HCT116 (cell line): ENCODE results near the gene CYP27A1. TPM values are rescaled to one million over a fixed set of nuclear protein-coding genes. Genes with fewer than 3 reads are reported as not detected.

ENCODE experiments used
- ATAC-seq: fragments of 200-7000 bp; cut with Tn5 transposase; 2 replicates; pipeline ENCODE4 v1.9.1; 2020; ENCODE audit warnings: mild to moderate bottlenecking, moderate library complexity
- BruUV-seq: library from RNA; stranded (reverse); fragments of 400-500 nt; replicated peaks from 2 replicates; lab custom pipeline; 2021; lab: Mats Ljungman, UMichigan
- CTCF ChIA-PET: fragments of 300-600 bp; sonication (Branson Sonifier 250); formaldehyde crosslinking; loops from one replicate; lab custom pipeline; 2021; ENCODE audit warnings: antibody characterized with exemption; lab: Charles Lee
- POLR2A ChIA-PET: fragments of 300-600, 350-600 bp; sonication (Branson Sonifier 250); formaldehyde crosslinking; loops from one replicate; lab custom pipeline; 2021; ENCODE audit warnings: antibody characterized with exemption; lab: Charles Lee
- RAD21 ChIA-PET, 2 experiments: fragments of 300-600 bp; sonication (Branson Sonifier 250); formaldehyde crosslinking; loops; one replicate each; lab custom pipeline; 2023; ENCODE audit warnings: low total read pairs in 2 of 2; ENCODE audit not compliant: uncharacterized antibody in 2 of 2, unreplicated experiment in 2 of 2, low non-redundant PET in 1 of 2; lab: Charles Lee
- DNase-seq: peaks from one replicate; pipeline ENCODE4 v3.0.0-alpha.2; 2010; ENCODE audit warnings: low read depth, low spot score
- H2AFZ ChIP-seq: fragments of 200-600 bp; shearing (Covaris generic), sonication (generic); 2 replicates; pipeline ENCODE4 v1.6.1; 2017; ENCODE audit warnings: low read depth, mixed run types, mixed read lengths, antibody characterized with exemption, low read length; ENCODE audit not compliant: poor library complexity, severe bottlenecking
- H3K27ac ChIP-seq: 2 replicates; pipeline ENCODE4 v1.5.1; 2012; ENCODE audit warnings: low read depth, low read length
- H3K27me3 ChIP-seq: fragments of 200-600 bp; sonication (generic); 2 replicates; pipeline ENCODE4 v1.6.1; 2016; ENCODE audit warnings: mixed run types, low read length, mixed read lengths; ENCODE audit not compliant: insufficient read depth
- H3K36me3 ChIP-seq, 2 experiments: fragments of 200-500 bp in 1 of 2; fragments of 200-600 bp in 1 of 2; sonication (Bioruptor generic) in 1 of 2; sonication (generic) in 1 of 2; 2 replicates each; pipeline versions ENCODE4 v1.5.1 to v1.6.1; 2014 to 2016; ENCODE audit warnings: low read length in 2 of 2, inconsistent platforms in 1 of 2, mixed read lengths in 1 of 2, mixed run types in 1 of 2; ENCODE audit not compliant: insufficient read depth in 2 of 2, control insufficient read depth in 1 of 2
- H3K4me1 ChIP-seq, 2 experiments: fragments of 200-600 bp in 1 of 2; sonication (generic) in 1 of 2; 2 replicates each; pipeline versions ENCODE4 v1.5.1 to v1.6.1; 2012 to 2017; ENCODE audit warnings: low read length in 2 of 2, inconsistent platforms in 1 of 2, mild to moderate bottlenecking in 1 of 2, mixed read lengths in 1 of 2, mixed run types in 1 of 2, moderate library complexity in 1 of 2; ENCODE audit not compliant: insufficient read depth in 2 of 2, control insufficient read depth in 1 of 2
- H3K4me2 ChIP-seq: fragments of 200-600 bp; sonication (generic); 2 replicates; pipeline ENCODE4 v1.6.1; 2017; ENCODE audit warnings: mixed run types, low read length, mixed read lengths
- H3K4me3 ChIP-seq, 2 experiments: fragments of 200-600 bp in 1 of 2; sonication (generic) in 1 of 2; replicated peaks in 1 of 2; 2 replicates each; pipeline ENCODE4 v1.5.1; 2011 to 2016; ENCODE audit warnings: low read length in 2 of 2, control low read depth in 1 of 2, low read depth in 1 of 2, mild to moderate bottlenecking in 1 of 2, mixed read lengths in 1 of 2, mixed run types in 1 of 2
- H3K79me2 ChIP-seq: fragments of 200-600 bp; sonication (generic); 2 replicates; pipeline ENCODE4 v1.6.1; 2017; ENCODE audit warnings: mild to moderate bottlenecking, mixed run types, low read length, moderate library complexity, mixed read lengths; ENCODE audit not compliant: insufficient read depth
- H3K9ac ChIP-seq: fragments of 200-600 bp; sonication (generic); 2 replicates; pipeline ENCODE4 v1.6.1; 2016; ENCODE audit warnings: low read length, mixed read lengths
- H3K9me2 ChIP-seq: fragments of 200-600 bp; sonication (generic), shearing (Covaris generic); 2 replicates; pipeline ENCODE4 v1.6.1; 2017; ENCODE audit warnings: mixed run types, mild to moderate bottlenecking, moderate library complexity; ENCODE audit not compliant: insufficient read depth
- H3K9me3 ChIP-seq, 2 experiments: fragments of 200-500 bp in 1 of 2; fragments of 200-600 bp in 1 of 2; sonication (Bioruptor generic) in 1 of 2; sonication (generic) in 1 of 2; 2 replicates each; pipeline ENCODE4 v1.6.1; 2014 to 2017; ENCODE audit warnings: low read length in 2 of 2, mixed read lengths in 2 of 2, inconsistent platforms in 1 of 2, low read depth in 1 of 2, mild to moderate bottlenecking in 1 of 2, mixed run types in 1 of 2, moderate library complexity in 1 of 2; ENCODE audit not compliant: control insufficient read depth in 1 of 2, insufficient read depth in 1 of 2
- H4K20me1 ChIP-seq: fragments of 200-600 bp; sonication (generic), shearing (Covaris generic); 2 replicates; pipeline ENCODE4 v1.6.1; 2017; ENCODE audit warnings: mixed run types, mild to moderate bottlenecking, moderate library complexity; ENCODE audit not compliant: insufficient read depth
- ATF3 ChIP-seq: IDR thresholded peaks from 2 replicates; pipeline ENCODE4 v1.6.1; 2012
- CEBPB ChIP-seq: IDR thresholded peaks from 2 replicates; pipeline ENCODE4 v1.6.1; 2012; ENCODE audit warnings: low read depth
- EZH2phosphoT487 ChIP-seq: fragments of 200-600 bp; IDR thresholded peaks from 2 replicates; pipeline ENCODE4 v1.6.1; 2018; ENCODE audit warnings: antibody characterized with exemption, borderline replicate concordance
- FOSL1 ChIP-seq: IDR thresholded peaks from 2 replicates; pipeline ENCODE4 v1.6.1; 2012; ENCODE audit warnings: low read depth
- intact Hi-C: fragments of 100-400 bp; cut with micrococcal nuclease; formaldehyde crosslinking; loops from 2 replicates; pipeline ENCODE4 v1.10.0; 2022
- total RNA-seq: library from RNA; stranded (reverse); gene quantifications from one replicate; pipeline ENCODE4 v1.2.1, GENCODE V29; 2021; ENCODE audit not compliant: unreplicated experiment

Gene CYP27A1
- total RNA-seq, 1 experiment from 2014 or later, result 1.6 TPM

DNA sequence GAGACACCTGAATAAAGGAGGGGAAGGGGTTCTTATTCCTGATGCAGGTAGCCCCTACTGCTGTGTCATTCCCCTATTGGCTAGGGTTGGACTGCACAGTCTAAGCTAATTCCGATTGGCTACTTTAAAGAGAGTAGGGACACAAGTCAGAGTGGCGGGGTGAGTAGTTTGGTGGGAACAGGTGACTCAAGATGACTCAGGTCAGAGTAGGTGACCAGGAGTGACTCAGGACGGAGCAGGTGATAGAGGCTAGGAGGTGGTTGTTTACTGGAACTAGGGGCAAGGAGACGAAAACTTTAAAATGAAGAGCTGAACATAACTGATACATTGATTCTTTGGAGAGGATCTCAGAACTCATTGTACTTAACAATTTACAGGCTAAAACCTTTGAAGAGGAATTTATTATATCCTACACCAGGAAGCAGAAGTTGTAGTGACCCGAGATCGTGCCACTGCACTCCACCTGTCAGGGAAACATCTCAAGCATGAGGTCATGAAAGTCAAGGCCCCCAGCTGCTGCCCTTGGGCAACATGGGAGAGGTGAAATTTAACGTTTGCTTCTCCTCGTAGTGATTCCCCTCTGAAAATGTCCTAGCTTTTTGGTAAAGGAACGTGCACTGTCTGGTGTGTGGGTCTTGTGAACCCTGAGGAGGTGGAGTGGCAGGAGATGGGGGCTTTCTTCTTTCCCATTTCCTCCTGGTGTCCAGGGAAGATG is 4.5 kb upstream of the CYP27A1 start:
- peak; percentile 49; the same call in 1 of the 2 replicates for ATAC-seq
- BruUV-seq, result no TSS peak

DNA sequence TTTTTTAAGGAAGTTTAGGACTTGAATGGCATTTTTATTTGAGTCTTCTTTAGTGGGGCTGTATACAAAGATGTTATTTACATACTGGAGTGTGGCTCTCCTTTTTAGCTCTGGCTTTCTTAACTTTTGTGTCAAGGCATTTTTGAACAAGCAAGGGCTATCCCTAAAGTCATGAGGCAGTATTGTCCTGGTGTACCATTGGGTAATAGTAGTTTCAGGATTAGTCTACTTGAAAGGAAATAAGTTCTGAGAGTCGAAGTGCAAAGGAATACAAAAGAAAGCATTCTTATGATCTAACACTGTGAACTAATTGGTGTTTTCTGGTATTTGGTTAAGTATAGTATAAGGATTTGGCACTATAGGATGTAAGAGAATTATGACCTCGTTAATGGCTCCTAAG is 1.9 kb upstream of the CYP27A1 start:
- no peaks in the 10 kb centered on the region for H3K9me2 ChIP-seq
- H3K9me3 ChIP-seq, result peaks cover 3 to 18% of the 10 kb centered on the region in 2 experiments; a peak in 2 of 4 replicates
- TF ChIP-seq CEBPB (no peak), ATF3 (no peak)
- H3K4me3 ChIP-seq, result no peak overlapping the region
- H2AFZ ChIP-seq, result no peak overlapping the region
- intact Hi-C loops, result no loop called here
- DNase-seq, result no peak
- CTCF ChIA-PET, result interaction anchor here (0.6 kb wide), 1 partner anchor 20 kb away, joined by 3 read pairs; no protein-coding TSS in a partner anchor
- no peaks in the 10 kb centered on the region for H3K27me3 ChIP-seq
- ATAC-seq, result no peak
- peaks cover 0 to 5% of the 10 kb centered on the region in 2 experiments; a peak in 2 of 4 replicates for H3K4me1 ChIP-seq
- BruUV-seq, result no TSS peak
- H4K20me1 ChIP-seq, result no peaks in the 10 kb centered on the region
- H3K79me2 ChIP-seq, result no peaks in the 10 kb centered on the region
- POLR2A ChIA-PET, result no interaction called here
- H3K36me3 ChIP-seq, result no peaks in the 10 kb centered on the region
- H3K27ac ChIP-seq, result no peak overlapping the region
- no peak overlapping the region for H3K4me2 ChIP-seq
- no peak overlapping the region for H3K9ac ChIP-seq
- RAD21 ChIA-PET, result no interaction called here

More for the DNA sequence above, 4.5 kb upstream of the CYP27A1 start:
- DNase-seq, result no peak
- Histone ChIP-seq H3K27me3 (no peaks in the 10 kb centered on the region), H3K27ac (no peak overlapping the region), H3K9me3 (peaks cover 3 to 18% of the 10 kb centered on the region in 2 experiments; a peak in 2 of 4 replicates), H3K4me1 (peaks cover 0 to 5% of the 10 kb centered on the region in 2 experiments; a peak in 2 of 4 replicates), H3K79me2 (no peaks in the 10 kb centered on the region), H3K9me2 (no peaks in the 10 kb centered on the region), H4K20me1 (no peaks in the 10 kb centered on the region), H3K36me3 (no peaks in the 10 kb centered on the region; a peak in 1 of 4 replicates), H2AFZ (no peak overlapping the region), H3K4me2 (no peak overlapping the region), H3K9ac (no peak overlapping the region), H3K4me3 (no peak overlapping the region)
- TF ChIP-seq EZH2phosphoT487 (no peak), FOSL1 (peak; percentile 40; the same call in 1 of the 2 replicates)
- intact Hi-C loops, result no loop called here
- POLR2A ChIA-PET, result no interaction called here
- CTCF ChIA-PET, result no interaction called here
- RAD21 ChIA-PET, result no interaction called here
